PC-3 (cell line): ENCODE results near the gene TMEM59L.

Source experiments
- CTCF ChIP-seq: fragments of 300-600 bp; sonication (generic); conservative IDR thresholded peaks from 2 replicates; pipeline ENCODE4 v1.5.1; 2017; ENCODE audit warnings: antibody characterized with exemption, low read depth, mild to moderate bottlenecking, low read length
- EZH2 ChIP-seq: fragments of 300-600 bp; sonication (generic); IDR thresholded peaks from one replicate; pipeline ENCODE4 v1.6.1; 2017; ENCODE audit warnings: antibody characterized with exemption, mild to moderate bottlenecking, low read length; ENCODE audit not compliant: unreplicated experiment
- EZH2phosphoT487 ChIP-seq: fragments of 300-600 bp; sonication (generic); IDR thresholded peaks from 2 replicates; pipeline ENCODE4 v1.6.1; 2018; ENCODE audit warnings: mild to moderate bottlenecking, antibody characterized with exemption, low read length, borderline replicate concordance

- TF ChIP-seq CTCF (no peak), EZH2phosphoT487 (no peak), EZH2 (no peak)
Observed at GRCh38 chr19:18610245-18610555, 2.5 kb upstream of the TMEM59L start.
